ENCODE results near the gene PYHIN1.
"Not testable (repeated sequence)": the region's sequence is repeated elsewhere in the genome, so short reads cannot be mapped to it uniquely, and the experiment has no call there.

The PYHIN1 gene

DNA sequence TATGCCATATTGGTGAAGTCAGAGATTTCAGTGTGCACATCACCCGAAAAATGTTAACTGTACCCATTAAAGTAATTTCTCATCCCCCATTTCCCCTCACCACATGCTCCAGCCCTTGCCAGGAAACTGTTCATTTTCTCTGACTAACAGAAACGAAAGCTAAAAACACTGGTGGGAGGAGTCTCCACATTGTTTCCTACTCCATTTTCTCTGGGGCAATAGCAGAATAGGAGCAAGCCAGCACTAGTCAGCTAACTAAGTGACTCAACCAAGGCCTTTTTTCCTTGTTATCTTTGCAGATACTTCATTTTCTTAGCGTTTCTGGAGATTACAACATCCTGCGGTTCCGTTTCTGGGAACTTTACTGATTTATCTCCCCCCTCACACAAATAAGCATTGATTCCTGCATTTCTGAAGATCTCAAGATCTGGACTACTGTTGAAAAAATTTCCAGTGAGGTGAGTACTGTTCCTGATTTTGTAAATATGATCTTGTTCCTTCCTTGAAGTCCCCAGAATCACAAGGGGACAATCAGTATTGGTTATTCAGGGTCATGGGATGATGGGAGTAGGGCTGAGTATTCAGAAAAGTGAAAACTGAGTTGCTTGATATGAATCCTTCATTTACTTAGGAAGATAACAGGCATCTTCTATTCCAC is 78.5 kb downstream of the PYHIN1 start, which contains the start of gene IFI16:
Gene IFI16, plus strand, starts transcription at position 204 of the 658 bp plus-strand sequence. CDS start 4,774 bp downstream, outside the sequence.
- ATAC-seq (replicated peaks) (peak; percentile 68), DNase-seq (peak; percentile 46 to 52 (median 50))
- Mint-ChIP-seq H3K27ac (peak within 1 kb of the TSS; percentile 91 to 93), H3K4me3 (peak within 1 kb of the TSS; percentile 91 to 92), H3K9me3 (no peaks in the 10 kb centered on the region), H3K27me3 (no peaks in the 10 kb centered on the region), H3K36me3 (ENCODE audit: insufficient read depth) (peaks cover 36% of the 10 kb centered on the region), H3K4me1 (ENCODE audit: low read depth in 2 of 2) (peaks cover 45 to 61% of the 10 kb centered on the region in 2 donors)

DNA sequence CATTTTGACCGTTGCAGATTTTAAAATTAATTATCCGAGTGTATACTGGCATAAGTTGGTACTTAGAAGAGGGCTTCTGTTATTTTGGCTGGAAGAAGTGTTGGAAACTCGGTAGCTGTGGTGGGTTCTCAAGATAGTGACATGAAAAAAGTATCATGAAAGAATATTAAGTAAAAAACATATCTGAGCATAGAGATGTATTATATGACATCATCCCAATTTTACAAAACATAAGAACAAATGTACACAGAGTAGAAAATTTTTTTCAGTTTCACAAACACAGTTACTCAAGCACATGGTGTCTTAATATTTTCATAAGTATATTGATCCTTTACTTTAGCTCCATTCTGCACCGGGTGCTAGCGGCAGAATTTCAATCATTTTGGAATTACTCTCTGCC is 79.0 kb downstream of the PYHIN1 start:
- no peaks in the 10 kb centered on the region for H3K9me3 Mint-ChIP-seq
- peak overlapping the region; percentile 91 to 92 for H3K4me3 Mint-ChIP-seq
- H3K36me3 Mint-ChIP-seq (ENCODE audit: insufficient read depth) = peaks cover 41% of the 10 kb centered on the region
- H3K4me1 Mint-ChIP-seq (ENCODE audit: low read depth in 2 of 2) = peaks cover 45 to 65% of the 10 kb centered on the region in 2 donors
- no peak for ATAC-seq (replicated peaks)
- DNase-seq = no peak
- H3K27me3 Mint-ChIP-seq = no peaks in the 10 kb centered on the region
- H3K27ac Mint-ChIP-seq = peak overlapping the region; percentile 91 to 93

DNA sequence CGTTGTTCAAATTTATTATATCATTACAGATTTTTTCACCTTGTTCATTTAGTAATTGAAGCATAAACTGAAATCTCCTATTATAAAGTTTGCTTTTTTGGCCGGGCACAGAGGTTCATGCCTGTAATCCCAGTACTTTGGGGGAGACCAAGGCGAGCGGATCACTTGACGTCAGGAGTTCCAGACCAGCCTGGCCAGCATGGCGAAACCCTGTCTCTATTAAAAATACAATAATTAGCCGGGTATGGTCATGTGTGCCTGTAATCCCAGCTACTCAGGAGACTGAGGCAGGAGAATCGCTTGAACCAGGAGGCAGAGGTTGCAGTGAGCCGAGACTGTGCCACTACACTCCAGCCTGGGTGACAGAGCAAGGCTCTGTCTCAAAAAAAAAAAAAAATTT is 79.6 kb downstream of the PYHIN1 start:
- H3K4me1 Mint-ChIP-seq (ENCODE audit: low read depth in 2 of 2) = peaks cover 50 to 72% of the 10 kb centered on the region in 2 donors
- peaks cover 47% of the 10 kb centered on the region for H3K36me3 Mint-ChIP-seq (ENCODE audit: insufficient read depth)
- H3K9me3 Mint-ChIP-seq; H3K27me3 Mint-ChIP-seq; ATAC-seq (replicated peaks); DNase-seq: not testable (repeated sequence)
- peak overlapping the region; percentile 91 to 92 for H3K4me3 Mint-ChIP-seq
- peak overlapping the region; percentile 91 to 93 for H3K27ac Mint-ChIP-seq

DNA sequence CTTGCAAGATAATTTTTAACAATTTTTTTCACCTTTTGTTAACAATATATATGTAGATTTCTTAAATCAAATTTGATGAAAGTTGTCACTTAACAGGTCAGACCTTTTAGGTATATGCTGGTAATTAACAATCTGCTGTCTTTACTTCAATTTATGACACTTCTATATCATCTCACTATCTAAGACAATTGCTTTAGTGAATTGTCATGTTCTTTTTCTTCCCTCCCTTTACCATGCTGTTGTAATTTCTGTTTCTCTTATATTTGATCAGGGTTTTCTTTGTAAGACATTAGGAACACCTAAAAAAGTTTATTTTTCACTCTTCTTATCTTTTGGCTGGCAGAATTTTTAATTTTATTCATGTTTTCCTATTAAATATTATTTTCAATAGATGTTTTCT is 80.4 kb downstream of the PYHIN1 start:
- H3K4me1 Mint-ChIP-seq (ENCODE audit: low read depth in 2 of 2) = peaks cover 52 to 74% of the 10 kb centered on the region in 2 donors
- peaks cover 54% of the 10 kb centered on the region for H3K36me3 Mint-ChIP-seq (ENCODE audit: insufficient read depth)
- DNase-seq (no peak), ATAC-seq (replicated peaks) (no peak)
- H3K27me3 Mint-ChIP-seq = no peaks in the 10 kb centered on the region
- H3K4me3 Mint-ChIP-seq = peak overlapping the region; percentile 79 to 92
- H3K9me3 Mint-ChIP-seq = no peaks in the 10 kb centered on the region
- H3K27ac Mint-ChIP-seq = peak overlapping the region; percentile 92 to 93

DNA sequence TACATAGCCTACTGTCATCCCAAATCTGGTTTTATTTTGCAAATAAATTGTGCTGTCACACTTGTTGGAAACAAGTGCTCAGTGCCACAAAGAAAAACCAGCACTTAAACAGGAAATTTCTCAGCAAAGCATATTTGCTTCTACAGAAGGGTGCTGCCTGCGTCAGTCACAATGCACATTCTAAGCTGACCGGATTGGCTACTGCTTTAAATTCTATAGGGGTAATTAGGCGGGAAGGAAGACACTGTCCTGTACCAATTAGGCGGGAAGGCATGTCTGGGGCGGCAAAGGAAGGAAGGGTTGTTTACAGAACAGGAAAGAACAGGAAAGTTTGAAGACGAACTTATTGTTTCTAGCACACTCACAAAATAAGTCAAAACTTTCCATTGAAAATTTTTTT is 81.1 kb downstream of the PYHIN1 start:
- Mint-ChIP-seq H3K4me3 (peak overlapping the region; percentile 79 to 92), H3K27me3 (no peaks in the 10 kb centered on the region), H3K27ac (peak overlapping the region; percentile 92 to 93), H3K9me3 (no peaks in the 10 kb centered on the region), H3K4me1 (ENCODE audit: low read depth in 2 of 2) (peaks cover 50 to 71% of the 10 kb centered on the region in 2 donors), H3K36me3 (ENCODE audit: insufficient read depth) (peaks cover 61% of the 10 kb centered on the region)
- DNase-seq (peak; percentile 21 to 35 (median 27)), ATAC-seq (replicated peaks) (peak; percentile 24)

DNA sequence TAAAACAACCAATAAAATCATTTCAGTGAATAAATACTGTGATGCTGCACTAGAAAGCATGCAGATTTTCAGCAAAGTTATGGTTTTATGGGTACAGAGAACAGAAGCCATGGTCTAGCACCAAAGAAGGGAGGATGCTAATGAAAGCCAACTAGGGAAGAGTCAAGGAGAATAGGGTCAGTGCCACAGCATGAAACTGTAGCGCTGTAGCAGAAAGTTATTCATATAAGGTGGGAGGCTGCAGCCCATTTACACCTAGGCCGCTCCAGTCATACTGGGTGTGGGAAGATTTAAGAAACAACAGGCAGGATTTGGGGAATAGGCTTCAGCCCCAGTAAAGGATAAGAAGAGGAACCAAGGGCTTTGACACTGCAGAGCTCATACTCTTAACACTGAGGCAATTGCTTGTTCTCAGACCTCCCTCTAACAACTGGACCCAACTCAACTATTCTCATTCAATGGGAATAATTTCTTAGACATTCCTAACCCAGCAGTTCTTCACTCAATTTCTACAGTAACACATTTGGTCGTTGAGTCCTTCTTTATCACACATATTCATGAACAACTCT is 82.7 kb downstream of the PYHIN1 start:
- peaks cover 71% of the 10 kb centered on the region for H3K36me3 Mint-ChIP-seq (ENCODE audit: insufficient read depth)
- H3K27ac Mint-ChIP-seq = peak overlapping the region; percentile 92 to 93
- no peak for ATAC-seq (replicated peaks)
- peak overlapping the region; percentile 79 to 92 for H3K4me3 Mint-ChIP-seq
- H3K9me3 Mint-ChIP-seq = no peaks in the 10 kb centered on the region
- H3K4me1 Mint-ChIP-seq (ENCODE audit: low read depth in 2 of 2) = peaks cover 47 to 69% of the 10 kb centered on the region in 2 donors
- no peaks in the 10 kb centered on the region for H3K27me3 Mint-ChIP-seq
- DNase-seq = no peak

DNA sequence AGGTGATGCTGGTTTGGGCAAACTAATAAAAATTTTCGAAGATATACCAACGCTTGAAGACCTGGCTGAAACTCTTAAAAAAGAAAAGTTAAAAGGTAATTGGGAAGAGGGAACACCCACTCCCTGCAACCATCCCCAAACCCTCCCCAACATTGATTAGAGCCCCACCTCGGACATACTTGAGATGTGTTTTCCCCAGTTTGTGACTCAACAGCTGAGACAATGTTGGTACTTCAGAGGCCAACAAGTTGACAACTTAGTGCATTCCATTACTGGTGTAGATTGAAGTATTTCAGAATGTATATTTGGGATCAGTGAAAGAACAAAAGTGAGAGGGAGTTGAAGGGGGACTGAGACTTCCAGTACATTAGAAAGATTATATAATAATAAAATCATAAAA is 83.5 kb downstream of the PYHIN1 start:
- H3K4me1 Mint-ChIP-seq (ENCODE audit: low read depth in 2 of 2) = peaks cover 50 to 72% of the 10 kb centered on the region in 2 donors
- H3K27me3 Mint-ChIP-seq = no peaks in the 10 kb centered on the region
- ATAC-seq (replicated peaks) (no peak), DNase-seq (no peak)
- H3K36me3 Mint-ChIP-seq (ENCODE audit: insufficient read depth) = peaks cover 78% of the 10 kb centered on the region
- H3K9me3 Mint-ChIP-seq = no peaks in the 10 kb centered on the region
- peak overlapping the region; percentile 92 to 93 for H3K27ac Mint-ChIP-seq
- H3K4me3 Mint-ChIP-seq = peak overlapping the region; percentile 79 to 92

DNA sequence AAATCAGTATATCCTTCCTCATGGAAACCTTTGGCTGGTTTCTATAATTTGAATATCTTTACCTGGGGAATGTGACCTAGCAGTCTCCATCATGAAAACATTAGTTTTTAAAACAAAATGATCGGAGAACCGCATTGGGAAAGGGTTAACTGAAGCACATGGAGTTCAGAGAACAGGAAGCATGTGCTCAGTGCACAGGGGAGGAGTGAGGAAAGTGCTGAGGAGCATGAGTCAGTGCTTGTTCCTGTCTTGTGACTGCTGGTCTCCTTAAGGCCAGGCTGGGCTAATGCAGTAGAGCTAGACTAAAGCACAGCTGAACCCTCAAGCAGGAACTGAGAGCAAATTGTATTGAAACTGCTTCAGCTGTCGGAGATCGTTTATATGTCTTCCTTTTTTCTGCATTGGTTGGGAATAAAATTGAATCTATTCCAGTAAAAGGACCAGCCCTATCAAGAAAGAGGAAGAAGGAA is 84.1 kb downstream of the PYHIN1 start:
- H3K36me3 Mint-ChIP-seq (ENCODE audit: insufficient read depth) = peaks cover 82% of the 10 kb centered on the region
- peaks cover 52 to 72% of the 10 kb centered on the region in 2 donors for H3K4me1 Mint-ChIP-seq (ENCODE audit: low read depth in 2 of 2)
- H3K4me3 Mint-ChIP-seq = peak overlapping the region; percentile 79 to 92
- H3K27me3 Mint-ChIP-seq = no peaks in the 10 kb centered on the region
- DNase-seq = peak; percentile 44 to 54 (median 48)
- H3K9me3 Mint-ChIP-seq = no peaks in the 10 kb centered on the region
- peak; percentile 96 for ATAC-seq (replicated peaks)
- peak overlapping the region; percentile 92 to 93 for H3K27ac Mint-ChIP-seq

DNA sequence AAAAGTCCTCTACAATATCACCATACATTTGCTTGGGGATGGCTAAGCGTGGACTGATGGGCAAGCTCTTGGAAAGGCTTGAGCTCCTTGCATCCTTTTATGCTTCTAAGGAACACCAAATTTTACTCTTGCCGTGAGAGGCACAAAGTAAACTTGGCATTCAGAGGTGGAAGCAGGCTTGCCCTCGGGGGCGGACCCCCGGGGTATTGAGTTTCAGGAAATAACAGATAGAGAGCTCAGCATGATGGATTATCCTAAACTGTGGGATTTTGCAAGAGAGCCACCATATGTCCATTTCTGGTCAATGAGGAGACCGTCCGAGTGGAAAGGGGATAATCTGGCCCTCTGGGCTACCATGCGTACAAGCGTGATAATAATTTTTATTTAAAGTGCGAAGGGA is 92.4 kb downstream of the PYHIN1 start:
- peaks cover 89% of the 10 kb centered on the region for H3K36me3 Mint-ChIP-seq (ENCODE audit: insufficient read depth)
- ATAC-seq (replicated peaks) (no peak), DNase-seq (no peak)

DNA sequence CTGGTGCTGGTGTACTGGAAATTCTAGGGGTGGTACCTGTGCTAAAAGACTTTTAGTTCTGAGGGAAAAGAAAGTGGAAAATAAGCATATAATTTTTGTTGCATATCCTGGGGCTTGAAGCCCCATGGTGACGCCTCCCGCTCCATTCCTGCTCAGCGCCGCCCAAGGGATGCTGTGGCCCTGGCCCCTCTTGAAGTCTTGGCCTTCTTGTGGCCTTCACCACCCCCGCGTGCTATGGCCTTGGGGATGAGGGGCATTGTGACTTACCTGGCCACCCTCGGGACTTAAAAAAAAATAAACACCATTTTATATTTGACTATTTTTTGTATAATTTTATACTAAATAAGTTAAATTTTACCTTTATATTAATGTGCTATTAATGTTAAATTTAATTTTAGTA is 93.7 kb downstream of the PYHIN1 start:
- H3K27me3 Mint-ChIP-seq = no peaks in the 10 kb centered on the region
- no peaks in the 10 kb centered on the region for H3K9me3 Mint-ChIP-seq
- ATAC-seq (replicated peaks) (no peak), DNase-seq (no peak)
- peaks cover 61 to 84% of the 10 kb centered on the region in 2 donors for H3K4me1 Mint-ChIP-seq (ENCODE audit: low read depth in 2 of 2)
- no peak overlapping the region for H3K4me3 Mint-ChIP-seq
- peak overlapping the region in 1 of 2 donors; percentile 76 for H3K27ac Mint-ChIP-seq
- peaks cover 85% of the 10 kb centered on the region for H3K36me3 Mint-ChIP-seq (ENCODE audit: insufficient read depth)

More for the DNA sequence above, 92.4 kb downstream of the PYHIN1 start:
- H3K27ac Mint-ChIP-seq = peak overlapping the region in 1 of 2 donors; percentile 76
- H3K9me3 Mint-ChIP-seq = no peaks in the 10 kb centered on the region
- peaks cover 56 to 81% of the 10 kb centered on the region in 2 donors for H3K4me1 Mint-ChIP-seq (ENCODE audit: low read depth in 2 of 2)
- H3K27me3 Mint-ChIP-seq = no peaks in the 10 kb centered on the region
- H3K4me3 Mint-ChIP-seq = peak overlapping the region; percentile 13 to 48

Measured in effector memory CD8-positive, alpha-beta T cell (primary cell).